DOHH2 (cell line): Measurements from ENCODE around the gene CNTNAP2.

Source experiments
- H3F3A ChIP-seq: fragments of 200-600 bp; sonication (generic), shearing (Covaris generic); 2 replicates; pipeline ENCODE4 v1.6.0; 2016; ENCODE audit warnings: antibody characterized with exemption, mild to moderate bottlenecking; ENCODE audit not compliant: control insufficient read depth, insufficient read depth
- H3K27ac ChIP-seq: fragments of 200-600 bp; sonication (generic); 2 replicates; pipeline ENCODE4 v1.5.1; 2014; ENCODE audit warnings: low read depth, mild to moderate bottlenecking, low read length, moderate library complexity
- H3K27me3 ChIP-seq: fragments of 200-600 bp; sonication (generic); 2 replicates; pipeline ENCODE4 v1.6.1; 2014; ENCODE audit warnings: mild to moderate bottlenecking, low read length, mixed read lengths; ENCODE audit not compliant: control insufficient read depth
- H3K36me3 ChIP-seq: fragments of 200-600 bp; sonication (generic); 2 replicates; pipeline ENCODE4 v1.6.1; 2014; ENCODE audit warnings: mild to moderate bottlenecking, low read length, moderate library complexity, mixed read lengths; ENCODE audit not compliant: control insufficient read depth
- H3K4me1 ChIP-seq: fragments of 200-600 bp; sonication (generic); 2 replicates; pipeline ENCODE4 v1.6.1; 2014; ENCODE audit warnings: mild to moderate bottlenecking, low read length, mixed read lengths; ENCODE audit not compliant: control insufficient read depth
- H3K4me2 ChIP-seq: fragments of 200-600 bp; sonication (generic); 2 replicates; pipeline ENCODE4 v1.6.0; 2014; ENCODE audit warnings: mild to moderate bottlenecking, low read length, moderate library complexity
- H3K4me3 ChIP-seq: fragments of 200-600 bp; sonication (generic); 2 replicates; pipeline ENCODE4 v1.5.1; 2014; ENCODE audit warnings: mild to moderate bottlenecking, low read length, mixed read lengths
- H3K79me2 ChIP-seq: fragments of 200-600 bp; sonication (generic); 2 replicates; pipeline ENCODE4 v1.6.1; 2014; ENCODE audit warnings: mild to moderate bottlenecking, low read length, mixed read lengths; ENCODE audit not compliant: control insufficient read depth
- H3K9me2 ChIP-seq: fragments of 200-600 bp; sonication (generic); replicated peaks from 2 replicates; pipeline ENCODE4 v1.6.1; 2014; ENCODE audit warnings: mild to moderate bottlenecking, low read length, mixed read lengths; ENCODE audit not compliant: control insufficient read depth
- H3K9me3 ChIP-seq: fragments of 200-600 bp; sonication (generic); 2 replicates; pipeline ENCODE4 v1.6.1; 2014; ENCODE audit warnings: antibody characterized with exemption, low read length, mixed read lengths; ENCODE audit not compliant: control insufficient read depth, insufficient read depth
- H4K20me1 ChIP-seq: fragments of 200-600 bp; sonication (generic); 2 replicates; pipeline ENCODE4 v1.6.0; 2014; ENCODE audit warnings: low read depth, mild to moderate bottlenecking, antibody characterized with exemption, low read length, moderate library complexity; ENCODE audit not compliant: control insufficient read depth, insufficient read depth
- EZH2phosphoT487 ChIP-seq: fragments of 200-600 bp; sonication (generic); IDR thresholded peaks from 2 replicates; pipeline ENCODE4 v1.6.1; 2017; ENCODE audit warnings: borderline replicate concordance, mild to moderate bottlenecking, antibody characterized with exemption, low read length, moderate library complexity, mixed read lengths
- TF ChIP-seq, protein P1 (sequence below): fragments of 200-600 bp; sonication (generic); IDR thresholded peaks from one replicate; pipeline ENCODE4 v1.5.1; 2014; ENCODE audit warnings: antibody characterized with exemption, mild to moderate bottlenecking, low read depth, low read length; ENCODE audit not compliant: poor library complexity, severe bottlenecking

Gene CNTNAP2

DNA sequence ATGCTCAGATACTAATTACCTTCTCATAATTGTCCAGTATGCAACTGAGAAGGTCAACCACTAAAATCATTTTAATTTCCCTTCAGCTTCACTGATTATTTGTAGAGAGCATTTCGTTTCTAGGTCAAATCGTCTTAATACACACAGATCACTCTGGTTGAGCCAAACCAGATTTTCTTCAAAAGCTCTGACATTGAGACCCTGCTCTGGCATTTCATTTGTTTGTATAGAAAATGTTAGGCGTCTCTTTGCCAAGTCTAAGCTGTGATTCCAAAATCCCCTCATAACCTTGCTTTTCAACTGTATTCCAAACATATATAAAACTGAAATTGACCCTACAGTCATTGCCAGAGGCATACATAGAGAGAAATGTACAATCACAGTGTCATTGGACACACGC lies 520.0 kb downstream of the CNTNAP2 start:
- no peak for TF ChIP-seq EZH2phosphoT487
- TF ChIP-seq, protein P1, sequence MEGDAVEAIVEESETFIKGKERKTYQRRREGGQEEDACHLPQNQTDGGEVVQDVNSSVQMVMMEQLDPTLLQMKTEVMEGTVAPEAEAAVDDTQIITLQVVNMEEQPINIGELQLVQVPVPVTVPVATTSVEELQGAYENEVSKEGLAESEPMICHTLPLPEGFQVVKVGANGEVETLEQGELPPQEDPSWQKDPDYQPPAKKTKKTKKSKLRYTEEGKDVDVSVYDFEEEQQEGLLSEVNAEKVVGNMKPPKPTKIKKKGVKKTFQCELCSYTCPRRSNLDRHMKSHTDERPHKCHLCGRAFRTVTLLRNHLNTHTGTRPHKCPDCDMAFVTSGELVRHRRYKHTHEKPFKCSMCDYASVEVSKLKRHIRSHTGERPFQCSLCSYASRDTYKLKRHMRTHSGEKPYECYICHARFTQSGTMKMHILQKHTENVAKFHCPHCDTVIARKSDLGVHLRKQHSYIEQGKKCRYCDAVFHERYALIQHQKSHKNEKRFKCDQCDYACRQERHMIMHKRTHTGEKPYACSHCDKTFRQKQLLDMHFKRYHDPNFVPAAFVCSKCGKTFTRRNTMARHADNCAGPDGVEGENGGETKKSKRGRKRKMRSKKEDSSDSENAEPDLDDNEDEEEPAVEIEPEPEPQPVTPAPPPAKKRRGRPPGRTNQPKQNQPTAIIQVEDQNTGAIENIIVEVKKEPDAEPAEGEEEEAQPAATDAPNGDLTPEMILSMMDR, result no peak
- H3K27ac ChIP-seq, result no peak overlapping the region
- H3F3A ChIP-seq, result no peaks in the 10 kb centered on the region
- H3K4me3 ChIP-seq, result no peak overlapping the region
- H3K9me2 ChIP-seq, result no peaks in the 10 kb centered on the region
- H3K4me2 ChIP-seq, result no peak overlapping the region
- H3K79me2 ChIP-seq, result no peaks in the 10 kb centered on the region
- no peaks in the 10 kb centered on the region for H3K9me3 ChIP-seq
- no peaks in the 10 kb centered on the region for H4K20me1 ChIP-seq
- H3K27me3 ChIP-seq, result no peaks in the 10 kb centered on the region
- no peaks in the 10 kb centered on the region for H3K36me3 ChIP-seq
- no peaks in the 10 kb centered on the region for H3K4me1 ChIP-seq

DNA sequence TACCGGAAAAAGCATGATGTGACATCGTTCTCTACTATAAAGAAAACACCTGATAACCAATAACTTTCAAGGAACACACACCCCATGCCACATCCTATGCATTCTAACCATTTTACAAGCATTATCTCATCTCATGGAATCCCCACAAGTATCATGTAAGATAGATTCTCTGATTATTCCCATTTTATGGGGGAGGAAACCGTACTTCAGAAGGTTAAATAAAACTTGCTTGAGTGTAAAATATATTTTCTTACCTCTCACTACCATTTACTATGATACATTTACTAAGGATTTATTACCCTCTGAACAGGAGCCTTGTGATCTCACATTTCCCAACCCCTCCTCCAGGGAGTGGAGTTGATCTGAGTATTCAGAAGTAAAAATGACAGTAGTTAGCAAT lies 522.7 kb downstream of the CNTNAP2 start:
- Histone ChIP-seq H3K4me2 (no peak overlapping the region), H3K4me1 (no peaks in the 10 kb centered on the region), H3K27me3 (no peaks in the 10 kb centered on the region), H3K9me3 (no peaks in the 10 kb centered on the region), H3K36me3 (no peaks in the 10 kb centered on the region), H3K79me2 (no peaks in the 10 kb centered on the region), H3K27ac (no peak overlapping the region), H3F3A (no peaks in the 10 kb centered on the region), H3K4me3 (no peak overlapping the region), H3K9me2 (no peaks in the 10 kb centered on the region), H4K20me1 (no peaks in the 10 kb centered on the region)
- no peak for TF ChIP-seq EZH2phosphoT487
- TF ChIP-seq, protein P1, result no peak

DNA sequence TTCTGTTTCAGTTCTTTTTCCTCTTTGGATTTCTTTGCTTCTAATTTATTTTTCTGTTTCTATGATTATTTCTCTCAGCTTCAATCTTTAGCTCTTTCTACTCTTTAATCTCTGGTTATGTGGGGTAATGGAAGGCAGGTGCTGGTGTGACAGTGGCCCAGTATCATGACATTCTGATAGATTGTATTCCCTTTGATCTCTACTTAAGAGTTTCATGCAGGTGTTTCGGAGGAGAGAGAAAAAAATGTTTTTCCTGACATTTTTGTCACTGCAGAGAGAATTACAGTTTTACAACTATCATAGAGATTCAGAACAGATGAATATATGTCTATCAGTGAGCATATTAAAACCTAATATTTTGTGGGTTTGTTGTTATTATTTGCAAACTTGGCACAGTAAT lies 524.9 kb downstream of the CNTNAP2 start:
- no peak overlapping the region for H3K27ac ChIP-seq
- H3K4me3 ChIP-seq, result no peak overlapping the region
- no peak overlapping the region for H3K4me2 ChIP-seq
- no peaks in the 10 kb centered on the region for H3K9me2 ChIP-seq
- no peaks in the 10 kb centered on the region for H4K20me1 ChIP-seq
- no peaks in the 10 kb centered on the region for H3F3A ChIP-seq
- TF ChIP-seq, protein P1, result no peak
- no peak for TF ChIP-seq EZH2phosphoT487
- no peaks in the 10 kb centered on the region for H3K36me3 ChIP-seq
- no peaks in the 10 kb centered on the region for H3K9me3 ChIP-seq
- H3K4me1 ChIP-seq, result no peaks in the 10 kb centered on the region
- H3K27me3 ChIP-seq, result no peaks in the 10 kb centered on the region
- H3K79me2 ChIP-seq, result no peaks in the 10 kb centered on the region
